Measurements from ENCODE around the gene TMEM205. TPM values are rescaled to one million over a fixed set of nuclear protein-coding genes. Genes with fewer than 3 reads are reported as not detected.

Gene TMEM205
- total and polyA plus RNA-seq, 2 of the 8 experiments (the other 6 are each of a cell fraction or from before 2014, with no cell fraction given), result 73.5 to 423 TPM

DNA sequence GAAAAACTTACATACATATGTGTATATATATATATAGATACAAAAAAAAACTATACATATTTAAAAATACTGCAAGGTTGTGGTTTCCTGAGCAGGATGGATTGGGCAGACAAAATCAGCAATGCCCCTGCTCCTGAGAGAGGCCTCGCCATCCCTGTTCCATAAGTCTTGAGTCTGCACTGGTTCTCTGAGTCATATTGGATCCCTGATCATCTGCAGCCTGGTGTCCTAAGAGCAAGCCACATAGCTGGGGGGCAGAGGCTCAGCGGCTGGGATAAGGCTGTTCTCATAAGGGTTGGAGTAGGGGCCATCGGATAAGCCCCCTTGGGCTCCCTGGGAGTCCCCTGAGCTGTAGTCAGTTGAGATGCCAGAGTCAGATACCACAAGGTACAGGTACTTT lies 31.7 kb upstream of the TMEM205 start:
- Histone ChIP-seq H3K4me2 (ENCODE audit: insufficient read depth in 1 of 2, low read depth in 2 of 2, low read length in 2 of 2) (no peak overlapping the region), H3K27ac (ENCODE audit: low read depth, low read length) (no peak overlapping the region)

More for the DNA sequence above, 31.7 kb upstream of the TMEM205 start:
- Histone ChIP-seq H3K4ac (replicated peaks; ENCODE audit: insufficient read length, low read depth, low read length) (no peak overlapping the region), H3K79me1 (ENCODE audit: low read depth, low read length) (peaks cover 2% of the 10 kb centered on the region; the same call in 1 of the 2 replicates), H3K4me3 (ENCODE audit: extremely low read depth in 1 of 4, insufficient read depth in 2 of 4, low read depth in 3 of 4, low read length in 4 of 4) (no peak overlapping the region), H2AK5ac (ENCODE audit: low read depth, low read length) (no peak overlapping the region), H3K4me1 (replicated peaks in 1 of 4; ENCODE audit: control insufficient read depth in 3 of 4, insufficient read depth in 4 of 4, low read length in 3 of 4) (peaks cover 0 to 17% (median 13%) of the 10 kb centered on the region in 4 experiments; a peak in 6 of 7 replicates), H3K23ac (ENCODE audit: insufficient read length) (no peak overlapping the region), H2AFZ (ENCODE audit: low read length) (no peak overlapping the region), H3K9me3 (ENCODE audit: insufficient read depth in 2 of 2, low read depth in 1 of 2, low read length in 1 of 2) (no peaks in the 10 kb centered on the region), H3K14ac (ENCODE audit: insufficient read length) (no peak overlapping the region), H2BK5ac (ENCODE audit: low read depth, low read length) (no peak overlapping the region), H2BK20ac (ENCODE audit: low read length) (no peak overlapping the region), H3K56ac (replicated peaks; ENCODE audit: insufficient read length, low read depth, low read length) (no peak overlapping the region), H2BK15ac (ENCODE audit: low read length) (no peak overlapping the region), H2BK12ac (ENCODE audit: low read depth, low read length) (no peak overlapping the region), H4K8ac (ENCODE audit: extremely low read depth, insufficient read depth, low read length) (no peak overlapping the region), H3K9ac (replicated peaks in 1 of 4; ENCODE audit: extremely low read depth in 1 of 4, low read depth in 3 of 4, low read length in 3 of 4) (no peak overlapping the region), H4K20me1 (replicated peaks in 1 of 2; ENCODE audit: control insufficient read depth in 1 of 2, insufficient read depth in 2 of 2, low read length in 2 of 2) (peaks cover 2 to 4% of the 10 kb centered on the region in 2 experiments), H3K79me2 (ENCODE audit: control insufficient read depth in 1 of 2, insufficient read depth in 2 of 2, low read length in 2 of 2) (no peaks in the 10 kb centered on the region), H3K27me3 (replicated peaks in 1 of 4; ENCODE audit: control insufficient read depth in 3 of 4, extremely low read depth in 1 of 4, insufficient read depth in 3 of 4, low read length in 3 of 4) (no peaks in the 10 kb centered on the region), H2BK120ac (replicated peaks; ENCODE audit: low read depth, low read length) (no peak overlapping the region), H3K18ac (ENCODE audit: extremely low read depth, low read length) (no peak overlapping the region), H4K5ac (ENCODE audit: insufficient read length, low read depth, low read length) (no peak overlapping the region), H4K91ac (replicated peaks; ENCODE audit: insufficient read length, low read length) (no peak overlapping the region), H3K23me2 (ENCODE audit: low read depth, low read length) (peaks cover 24% of the 10 kb centered on the region), H3K36me3 (ENCODE audit: control insufficient read depth in 2 of 4, insufficient read depth in 4 of 4, low read length in 3 of 4) (no peaks in the 10 kb centered on the region)
- DNase-seq (ENCODE audit: low read depth in 1 of 2, low spot score in 2 of 2) (no peak), FAIRE-seq (no peak)
- ChIA-PET CTCF (ENCODE audit: partially characterized antibody) (interaction anchor here (0.6 to 16.8 kb wide), 20 partner anchors 10 to 151 kb away, joined by 3 to 197 read pairs (median 4); partner anchors contain the start of genes CCDC159, ODAD3, PRKCSH and RGL3), POLR2A (ENCODE audit: partially characterized antibody) (interaction anchor here (0.5 to 5.2 kb wide), 7 partner anchors 10 to 126 kb away, joined by 3 to 34 read pairs (median 4); partner anchors contain the start of gene ELAVL3)
- TF ChIP-seq TEAD4 (IDR thresholded peaks at IDR 0.05; ENCODE audit: low read depth, low read length) (no peak), CEBPB (IDR thresholded peaks at IDR 0.05; ENCODE audit: low read depth, low read length) (no peak), RNF2 (IDR thresholded peaks at IDR 0.05; ENCODE audit: borderline replicate concordance, low read depth, low read length, missing control alignments, poor library complexity, severe bottlenecking) (no peak), SP4 (IDR thresholded peaks at IDR 0.05; ENCODE audit: low read length) (no peak)
- WGBS, 2 experiments (ENCODE audit: extremely low coverage in 1 of 2, insufficient coverage in 1 of 2, insufficient read length in 1 of 2, insufficient replicate concordance in 2 of 2, low coverage in 1 of 2, low lambda C conversion rate in 2 of 2, missing lambda C conversion rate in 1 of 2), result 89% methylated on average over 3 of the region's 3 CpGs; no CpG with 5 or more reads in 1 of the 2 experiments
